Osteoblast (primary cell): ENCODE measurements around the gene XXYLT1. TPM values are rescaled to one million over a fixed set of nuclear protein-coding genes. Genes with fewer than 3 reads are reported as not detected.

ENCODE experiments used
- DNase-seq: peaks from one replicate; pipeline ENCODE4 v3.0.0; 2011; ENCODE audit warnings: low spot score, mixed read lengths; ENCODE audit not compliant: insufficient read length; ENCODE audit errors: missing footprints
- H2AFZ ChIP-seq: 2 replicates; pipeline ENCODE4 v1.6.0; 2011; ENCODE audit warnings: mild to moderate bottlenecking, low read length
- H3K27ac ChIP-seq: 2 replicates; pipeline ENCODE4 v1.5.1; 2011; ENCODE audit warnings: mild to moderate bottlenecking, low read depth, low read length, moderate library complexity
- H3K27me3 ChIP-seq: 2 replicates; pipeline ENCODE4 v1.6.0; 2012; ENCODE audit warnings: mild to moderate bottlenecking, control low read depth, inconsistent platforms, low read length, moderate library complexity; ENCODE audit not compliant: insufficient read depth
- H3K36me3 ChIP-seq: 2 replicates; pipeline ENCODE4 v1.5.1; 2011; ENCODE audit warnings: mild to moderate bottlenecking, low read length, control low read depth, moderate library complexity; ENCODE audit not compliant: insufficient read depth
- H3K4me1 ChIP-seq: 2 replicates; pipeline ENCODE4 v1.5.1; 2011; ENCODE audit warnings: mild to moderate bottlenecking, low read length, control low read depth, moderate library complexity; ENCODE audit not compliant: insufficient read depth
- H3K4me2 ChIP-seq: 2 replicates; pipeline ENCODE4 v1.6.0; 2011; ENCODE audit warnings: mild to moderate bottlenecking, low read length; ENCODE audit not compliant: insufficient read depth
- H3K4me3 ChIP-seq: fragments of 200-600 bp; sonication (generic); 3 replicates; pipeline ENCODE4 v1.5.1; 2012; ENCODE audit warnings: mild to moderate bottlenecking, low read length, inconsistent platforms; ENCODE audit not compliant: insufficient read depth
- H3K79me2 ChIP-seq: 2 replicates; pipeline ENCODE4 v1.6.0; 2012; ENCODE audit warnings: mild to moderate bottlenecking, low read length, control low read depth, inconsistent platforms; ENCODE audit not compliant: insufficient read depth
- H3K9me3 ChIP-seq: 2 replicates; pipeline ENCODE4 v1.5.1; 2011; ENCODE audit warnings: low read depth, low read length, control low read depth
- H4K20me1 ChIP-seq: 2 replicates; pipeline ENCODE4 v1.6.0; 2012; ENCODE audit warnings: mild to moderate bottlenecking, low read length, control low read depth; ENCODE audit not compliant: insufficient read depth
- CTCF ChIP-seq: IDR thresholded peaks from 2 replicates; pipeline ENCODE4 v1.5.1; 2011; ENCODE audit warnings: mild to moderate bottlenecking, low read depth, low read length, moderate library complexity; ENCODE audit errors: extremely low read depth
- total RNA-seq: library from RNA; depleted of rRNA; stranded (reverse); fragments of >200 nt; gene quantifications from 2 replicates; pipeline ENCODE4 v1.2.3, GENCODE V29; 2012

XXYLT1 gene
- total RNA-seq, 1 donor: 28.2 TPM

GRCh38 chr3:195149292-195150030 lies 121.5 kb downstream of the XXYLT1 start:
- H3K4me3 ChIP-seq: no peak overlapping the region
- H3K36me3 ChIP-seq: no peaks in the 10 kb centered on the region
- no peak overlapping the region for H2AFZ ChIP-seq
- no peaks in the 10 kb centered on the region for H3K27me3 ChIP-seq
- no peak for DNase-seq
- H3K4me2 ChIP-seq: no peak overlapping the region
- no peaks in the 10 kb centered on the region for H3K9me3 ChIP-seq
- TF ChIP-seq CTCF: no peak
- H3K27ac ChIP-seq: peak overlapping the region; percentile 95
- H3K79me2 ChIP-seq: no peaks in the 10 kb centered on the region
- no peaks in the 10 kb centered on the region for H4K20me1 ChIP-seq
- H3K4me1 ChIP-seq: peaks cover 47% of the 10 kb centered on the region

GRCh38 chr3:195148549-195148948 lies 122.4 kb downstream of the XXYLT1 start:
- no peak for DNase-seq
- Histone ChIP-seq H3K27me3 (no peaks in the 10 kb centered on the region), H3K27ac (no peak overlapping the region), H3K4me3 (no peak overlapping the region), H4K20me1 (no peaks in the 10 kb centered on the region), H2AFZ (no peak overlapping the region), H3K4me1 (peaks cover 38% of the 10 kb centered on the region), H3K79me2 (no peaks in the 10 kb centered on the region), H3K4me2 (no peak overlapping the region), H3K36me3 (no peaks in the 10 kb centered on the region), H3K9me3 (no peaks in the 10 kb centered on the region)
- TF ChIP-seq CTCF: no peak

- peak; percentile 69 for DNase-seq
- Histone ChIP-seq H3K4me1 (peaks cover 30% of the 10 kb centered on the region), H3K79me2 (no peaks in the 10 kb centered on the region), H3K4me2 (peak overlapping the region; percentile 29), H3K27ac (no peak overlapping the region), H3K4me3 (no peak overlapping the region), H2AFZ (no peak overlapping the region), H3K9me3 (no peaks in the 10 kb centered on the region), H3K36me3 (no peaks in the 10 kb centered on the region), H3K27me3 (no peaks in the 10 kb centered on the region), H4K20me1 (no peaks in the 10 kb centered on the region)
- no peak for TF ChIP-seq CTCF
Measured at GRCh38 chr3:195147649-195148080, 123.3 kb downstream of the XXYLT1 start.

GRCh38 chr3:195146131-195146530 lies 124.8 kb downstream of the XXYLT1 start:
- H4K20me1 ChIP-seq: no peaks in the 10 kb centered on the region
- no peak overlapping the region for H3K4me2 ChIP-seq
- no peaks in the 10 kb centered on the region for H3K36me3 ChIP-seq
- no peaks in the 10 kb centered on the region for H3K27me3 ChIP-seq
- DNase-seq: no peak
- no peaks in the 10 kb centered on the region for H3K9me3 ChIP-seq
- H3K4me1 ChIP-seq: peaks cover 15% of the 10 kb centered on the region
- H2AFZ ChIP-seq: no peak overlapping the region
- no peak overlapping the region for H3K27ac ChIP-seq
- H3K79me2 ChIP-seq: no peaks in the 10 kb centered on the region
- no peak for TF ChIP-seq CTCF
- H3K4me3 ChIP-seq: no peak overlapping the region
